HCT116 (cell line): ENCODE data around the gene DIP2C. TPM values are rescaled to one million over a fixed set of nuclear protein-coding genes. Genes with fewer than 3 reads are reported as not detected.

ENCODE experiments used
- ATAC-seq: fragments of 200-7000 bp; cut with Tn5 transposase; 2 replicates; pipeline ENCODE4 v1.9.1; 2020; ENCODE audit warnings: mild to moderate bottlenecking, moderate library complexity
- BruUV-seq: library from RNA; stranded (reverse); fragments of 400-500 nt; replicated peaks from 2 replicates; lab custom pipeline; 2021; lab: Mats Ljungman, UMichigan
- CTCF ChIA-PET: fragments of 300-600 bp; sonication (Branson Sonifier 250); formaldehyde crosslinking; loops from one replicate; lab custom pipeline; 2021; ENCODE audit warnings: antibody characterized with exemption; lab: Charles Lee
- POLR2A ChIA-PET: fragments of 300-600, 350-600 bp; sonication (Branson Sonifier 250); formaldehyde crosslinking; loops from one replicate; lab custom pipeline; 2021; ENCODE audit warnings: antibody characterized with exemption; lab: Charles Lee
- RAD21 ChIA-PET, 2 experiments: fragments of 300-600 bp; sonication (Branson Sonifier 250); formaldehyde crosslinking; loops; one replicate each; lab custom pipeline; 2023; ENCODE audit warnings: low total read pairs in 2 of 2; ENCODE audit not compliant: uncharacterized antibody in 2 of 2, unreplicated experiment in 2 of 2, low non-redundant PET in 1 of 2; lab: Charles Lee
- DNase-seq: peaks from one replicate; pipeline ENCODE4 v3.0.0-alpha.2; 2010; ENCODE audit warnings: low read depth, low spot score
- H2AFZ ChIP-seq: fragments of 200-600 bp; shearing (Covaris generic), sonication (generic); 2 replicates; pipeline ENCODE4 v1.6.1; 2017; ENCODE audit warnings: low read depth, mixed run types, mixed read lengths, antibody characterized with exemption, low read length; ENCODE audit not compliant: poor library complexity, severe bottlenecking
- H3K27ac ChIP-seq: 2 replicates; pipeline ENCODE4 v1.5.1; 2012; ENCODE audit warnings: low read depth, low read length
- H3K27me3 ChIP-seq: fragments of 200-600 bp; sonication (generic); 2 replicates; pipeline ENCODE4 v1.6.1; 2016; ENCODE audit warnings: mixed run types, low read length, mixed read lengths; ENCODE audit not compliant: insufficient read depth
- H3K36me3 ChIP-seq, 2 experiments: fragments of 200-500 bp in 1 of 2; fragments of 200-600 bp in 1 of 2; sonication (Bioruptor generic) in 1 of 2; sonication (generic) in 1 of 2; 2 replicates each; pipeline versions ENCODE4 v1.5.1 to v1.6.1; 2014 to 2016; ENCODE audit warnings: low read length in 2 of 2, inconsistent platforms in 1 of 2, mixed read lengths in 1 of 2, mixed run types in 1 of 2; ENCODE audit not compliant: insufficient read depth in 2 of 2, control insufficient read depth in 1 of 2
- H3K4me1 ChIP-seq, 2 experiments: fragments of 200-600 bp in 1 of 2; sonication (generic) in 1 of 2; 2 replicates each; pipeline versions ENCODE4 v1.5.1 to v1.6.1; 2012 to 2017; ENCODE audit warnings: low read length in 2 of 2, inconsistent platforms in 1 of 2, mild to moderate bottlenecking in 1 of 2, mixed read lengths in 1 of 2, mixed run types in 1 of 2, moderate library complexity in 1 of 2; ENCODE audit not compliant: insufficient read depth in 2 of 2, control insufficient read depth in 1 of 2
- H3K4me2 ChIP-seq: fragments of 200-600 bp; sonication (generic); 2 replicates; pipeline ENCODE4 v1.6.1; 2017; ENCODE audit warnings: mixed run types, low read length, mixed read lengths
- H3K4me3 ChIP-seq, 2 experiments: fragments of 200-600 bp in 1 of 2; sonication (generic) in 1 of 2; replicated peaks in 1 of 2; 2 replicates each; pipeline ENCODE4 v1.5.1; 2011 to 2016; ENCODE audit warnings: low read length in 2 of 2, control low read depth in 1 of 2, low read depth in 1 of 2, mild to moderate bottlenecking in 1 of 2, mixed read lengths in 1 of 2, mixed run types in 1 of 2
- H3K79me2 ChIP-seq: fragments of 200-600 bp; sonication (generic); 2 replicates; pipeline ENCODE4 v1.6.1; 2017; ENCODE audit warnings: mild to moderate bottlenecking, mixed run types, low read length, moderate library complexity, mixed read lengths; ENCODE audit not compliant: insufficient read depth
- H3K9ac ChIP-seq: fragments of 200-600 bp; sonication (generic); 2 replicates; pipeline ENCODE4 v1.6.1; 2016; ENCODE audit warnings: low read length, mixed read lengths
- H3K9me2 ChIP-seq: fragments of 200-600 bp; sonication (generic), shearing (Covaris generic); 2 replicates; pipeline ENCODE4 v1.6.1; 2017; ENCODE audit warnings: mixed run types, mild to moderate bottlenecking, moderate library complexity; ENCODE audit not compliant: insufficient read depth
- H3K9me3 ChIP-seq, 2 experiments: fragments of 200-500 bp in 1 of 2; fragments of 200-600 bp in 1 of 2; sonication (Bioruptor generic) in 1 of 2; sonication (generic) in 1 of 2; 2 replicates each; pipeline ENCODE4 v1.6.1; 2014 to 2017; ENCODE audit warnings: low read length in 2 of 2, mixed read lengths in 2 of 2, inconsistent platforms in 1 of 2, low read depth in 1 of 2, mild to moderate bottlenecking in 1 of 2, mixed run types in 1 of 2, moderate library complexity in 1 of 2; ENCODE audit not compliant: control insufficient read depth in 1 of 2, insufficient read depth in 1 of 2
- H4K20me1 ChIP-seq: fragments of 200-600 bp; sonication (generic), shearing (Covaris generic); 2 replicates; pipeline ENCODE4 v1.6.1; 2017; ENCODE audit warnings: mixed run types, mild to moderate bottlenecking, moderate library complexity; ENCODE audit not compliant: insufficient read depth
- CBX3 ChIP-seq: IDR thresholded peaks from 2 replicates; pipeline ENCODE4 v1.6.1; 2012; ENCODE audit warnings: low read depth
- CTCF ChIP-seq, 3 experiments: fragments of 200-600 bp in 1 of 3; sonication (generic) in 1 of 3; IDR thresholded peaks in 2 of 3; conservative IDR thresholded peaks in 1 of 3; 2 replicates each; pipeline ENCODE4 v1.5.1; 2012 to 2017; ENCODE audit warnings: low read depth in 2 of 3, low read length in 2 of 3, antibody characterized with exemption in 1 of 3, borderline replicate concordance in 1 of 3, control low read depth in 1 of 3, mild to moderate bottlenecking in 1 of 3, mixed read lengths in 1 of 3, mixed run types in 1 of 3, moderate library complexity in 1 of 3; ENCODE audit not compliant: insufficient read depth in 1 of 3
- EZH2 ChIP-seq: fragments of 200-600 bp; sonication (generic); IDR thresholded peaks from 2 replicates; pipeline ENCODE4 v1.6.1; 2017; ENCODE audit warnings: antibody characterized with exemption, mixed run types
- EZH2phosphoT487 ChIP-seq: fragments of 200-600 bp; IDR thresholded peaks from 2 replicates; pipeline ENCODE4 v1.6.1; 2018; ENCODE audit warnings: antibody characterized with exemption, borderline replicate concordance
- JUND ChIP-seq: IDR thresholded peaks from 2 replicates; pipeline ENCODE4 v1.6.1; 2012
- RAD21 ChIP-seq: IDR thresholded peaks from 2 replicates; pipeline ENCODE4 v1.6.1; 2012; ENCODE audit warnings: low read depth, mild to moderate bottlenecking
- REST ChIP-seq: IDR thresholded peaks from 2 replicates; pipeline ENCODE4 v1.6.1; 2012; ENCODE audit warnings: low read depth
- SP1 ChIP-seq: IDR thresholded peaks from 2 replicates; pipeline ENCODE4 v1.6.1; 2012; ENCODE audit warnings: low read depth
- ZFX ChIP-seq: fragments of 450-650 bp; IDR thresholded peaks from 2 replicates; pipeline ENCODE4 v1.6.1; 2017
- ZNF274 ChIP-seq: fragments of 200-500 bp; sonication (Bioruptor generic); IDR thresholded peaks from 2 replicates; pipeline ENCODE4 v1.6.1; 2014; ENCODE audit warnings: mild to moderate bottlenecking, low read depth, low read length, inconsistent platforms
- intact Hi-C: fragments of 100-400 bp; cut with micrococcal nuclease; formaldehyde crosslinking; loops from 2 replicates; pipeline ENCODE4 v1.10.0; 2022
- total RNA-seq: library from RNA; stranded (reverse); gene quantifications from one replicate; pipeline ENCODE4 v1.2.1, GENCODE V29; 2021; ENCODE audit not compliant: unreplicated experiment

Gene DIP2C
- total RNA-seq, 1 experiment from 2014 or later: 15.4 TPM

GRCh38 chr10:484441-484924 is 205.0 kb downstream of the DIP2C start:
- H2AFZ ChIP-seq: no peak overlapping the region
- no peak for ATAC-seq

More at GRCh38 chr10:484441-484924, 205.0 kb downstream of the DIP2C start:
- CTCF ChIA-PET: no interaction called here
- H3K9me3 ChIP-seq: no peaks in the 10 kb centered on the region
- no peak overlapping the region for H3K9ac ChIP-seq
- no peak for DNase-seq
- H3K4me2 ChIP-seq: no peak overlapping the region
- TF ChIP-seq ZFX: no peak
- TF ChIP-seq CBX3: no peak
- TF ChIP-seq ZNF274: no peak
- no peak for TF ChIP-seq EZH2phosphoT487
- no peak for TF ChIP-seq RAD21
- TF ChIP-seq EZH2: no peak
- no peak for TF ChIP-seq JUND
- TF ChIP-seq SP1: no peak
- TF ChIP-seq CTCF (IDR thresholded peaks at IDR 0.05 in 2 of 3, conservative IDR thresholded peaks at IDR 0.05 in 1 of 3; ENCODE audit: borderline replicate concordance in 1 of 3, insufficient read depth in 1 of 3, low read depth in 2 of 3, low read length in 2 of 3): no peak
- no peak for TF ChIP-seq REST
- TF ChIP-seq, all 23 proteins: peak for 0
- Histone ChIP-seq H3K27me3 (no peaks in the 10 kb centered on the region), H4K20me1 (no peaks in the 10 kb centered on the region), H3K4me3 (no peak overlapping the region), H3K36me3 (no peaks in the 10 kb centered on the region), H3K4me1 (no peaks in the 10 kb centered on the region), H3K79me2 (no peaks in the 10 kb centered on the region), H3K27ac (no peak overlapping the region), H3K9me2 (no peaks in the 10 kb centered on the region)
- RAD21 ChIA-PET: no interaction called here
- POLR2A ChIA-PET: no interaction called here
- intact Hi-C loops: no loop called here
- BruUV-seq: no TSS peak
